NCI-H748 treated with DMSO at 0.1 percent for 48 hours (cell line): ENCODE data around the gene BEGAIN.
"Not testable (repeated sequence)": the region's sequence is repeated elsewhere in the genome, so short reads cannot be mapped to it uniquely, and the experiment has no call there.

ENCODE experiments used
- DNase-seq: peaks from one replicate; lab custom pipeline; 2025; lab: John Stamatoyannopoulos, UW

BEGAIN gene

GRCh38 chr14:100523131-100523842 lies 63.9 kb downstream of the BEGAIN start:
- no peak for DNase-seq

- no peak for DNase-seq
Measured at GRCh38 chr14:100522616-100523099, 64.6 kb downstream of the BEGAIN start.

GRCh38 chr14:100506053-100506452 lies 81.2 kb downstream of the BEGAIN start:
- DNase-seq, result not testable (repeated sequence)

GRCh38 chr14:100504372-100505078 lies 82.7 kb downstream of the BEGAIN start:
- DNase-seq, result no peak

- peak; percentile 68 for DNase-seq
Measured at GRCh38 chr14:100503251-100503650, 84.0 kb downstream of the BEGAIN start.

- DNase-seq, result no peak
Measured at GRCh38 chr14:100502622-100503220, 84.5 kb downstream of the BEGAIN start.

- no peak for DNase-seq
Measured at GRCh38 chr14:100500128-100500527, 87.1 kb downstream of the BEGAIN start.

- no peak for DNase-seq
Measured at GRCh38 chr14:100498068-100498467, 89.1 kb downstream of the BEGAIN start.

GRCh38 chr14:100495917-100496316 lies 91.3 kb downstream of the BEGAIN start:
- DNase-seq, result no peak

GRCh38 chr14:100494645-100495044 lies 92.6 kb downstream of the BEGAIN start:
- no peak for DNase-seq

GRCh38 chr14:100490252-100490651 lies 97.0 kb downstream of the BEGAIN start:
- DNase-seq, result no peak

GRCh38 chr14:100488057-100488456 lies 99.2 kb downstream of the BEGAIN start:
- DNase-seq, result peak; percentile 46

- DNase-seq, result no peak
Measured at GRCh38 chr14:100487304-100487703, 99.9 kb downstream of the BEGAIN start.
